OCI-M2 (cell line): ENCODE results near the gene SBF1.
A peak's percentile ranks its signal among the peaks of the same experiment; 100 is the strongest.

Experiments
- DNase-seq: peaks from one replicate; lab custom pipeline; 2025; ENCODE audit not compliant: unreplicated experiment; lab: John Stamatoyannopoulos, UW

The SBF1 gene

DNA sequence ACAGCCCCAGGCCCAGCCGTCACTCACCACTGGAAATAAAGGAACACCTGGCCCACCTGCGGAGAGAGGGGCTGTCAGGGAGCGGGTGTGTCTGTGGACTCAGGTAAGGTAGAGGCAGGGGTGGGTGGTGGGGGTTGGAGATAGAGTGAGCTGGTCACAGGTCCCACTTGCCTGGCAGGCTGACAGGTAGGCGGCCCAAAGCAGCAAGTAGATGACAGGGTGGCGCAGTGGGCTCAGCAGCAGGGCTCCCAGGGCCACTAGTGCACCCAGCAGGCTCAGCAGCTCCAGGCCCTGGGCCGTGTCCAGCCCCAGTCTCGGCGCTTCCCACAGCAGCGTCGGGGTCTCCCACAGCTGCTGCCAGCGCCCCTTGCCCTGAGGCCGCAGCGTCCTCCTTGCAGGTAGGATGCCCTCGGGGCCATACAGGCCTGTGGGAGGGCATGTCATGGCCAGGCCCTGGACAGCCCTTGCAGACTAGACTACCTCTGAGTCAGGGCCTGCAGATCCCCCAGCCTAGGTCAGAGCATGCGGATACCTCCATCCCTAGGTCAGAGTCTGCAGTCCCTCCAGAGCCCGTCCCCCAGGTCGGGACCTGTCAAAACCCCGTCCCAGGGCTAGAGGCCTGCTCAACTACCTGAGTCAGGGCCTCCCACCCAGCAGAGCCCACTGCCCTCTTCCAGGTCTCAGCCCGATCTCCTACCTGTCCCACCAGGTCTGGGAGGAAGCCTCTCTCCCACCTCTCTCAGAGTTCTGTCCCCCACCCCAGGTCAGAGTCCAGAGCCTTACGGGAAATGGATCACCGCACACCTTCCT, 32.0 kb upstream of the SBF1 start:
- DNase-seq: no peak

DNA sequence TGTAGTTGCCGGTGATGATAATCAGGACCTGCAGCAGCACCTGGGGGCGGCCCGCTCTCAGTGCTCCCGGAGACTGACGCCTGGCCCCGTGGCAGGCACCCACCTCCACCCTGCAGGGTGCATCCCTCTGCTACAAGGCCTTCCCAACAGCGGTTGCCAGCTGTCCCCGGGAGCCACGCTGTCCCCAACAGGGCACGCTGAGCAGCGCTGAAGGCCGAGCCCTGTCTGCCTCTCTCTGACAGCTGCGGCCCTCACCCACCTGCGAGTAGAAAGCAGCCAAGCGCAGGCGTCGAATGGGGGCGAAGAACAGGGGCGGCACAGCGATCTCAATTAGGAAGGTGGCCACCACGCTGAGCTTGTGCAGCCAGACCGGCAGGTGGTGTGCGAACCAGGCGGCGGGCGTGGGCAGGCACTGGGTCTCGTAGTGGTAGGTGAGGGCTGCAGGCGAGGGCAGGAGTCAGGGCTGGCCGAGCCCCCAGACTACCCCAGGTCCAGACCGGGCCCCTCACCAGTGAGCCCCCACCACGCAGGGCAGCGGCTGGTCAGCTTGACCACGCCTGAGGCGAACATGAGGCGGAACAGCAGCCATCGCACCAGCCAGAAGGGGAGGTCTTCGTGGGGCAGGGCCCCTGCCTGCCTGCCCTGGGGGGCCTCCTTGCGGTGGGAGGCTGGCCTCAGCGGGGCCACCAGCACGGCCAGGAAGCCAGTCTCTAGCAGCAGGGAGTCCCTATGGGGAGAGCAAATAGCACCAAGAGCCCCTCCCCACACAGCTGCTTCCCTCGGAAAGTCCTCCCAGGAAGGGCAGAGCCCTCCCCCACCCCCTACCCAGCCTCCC, 31.2 kb upstream of the SBF1 start:
- no peak for DNase-seq

DNA sequence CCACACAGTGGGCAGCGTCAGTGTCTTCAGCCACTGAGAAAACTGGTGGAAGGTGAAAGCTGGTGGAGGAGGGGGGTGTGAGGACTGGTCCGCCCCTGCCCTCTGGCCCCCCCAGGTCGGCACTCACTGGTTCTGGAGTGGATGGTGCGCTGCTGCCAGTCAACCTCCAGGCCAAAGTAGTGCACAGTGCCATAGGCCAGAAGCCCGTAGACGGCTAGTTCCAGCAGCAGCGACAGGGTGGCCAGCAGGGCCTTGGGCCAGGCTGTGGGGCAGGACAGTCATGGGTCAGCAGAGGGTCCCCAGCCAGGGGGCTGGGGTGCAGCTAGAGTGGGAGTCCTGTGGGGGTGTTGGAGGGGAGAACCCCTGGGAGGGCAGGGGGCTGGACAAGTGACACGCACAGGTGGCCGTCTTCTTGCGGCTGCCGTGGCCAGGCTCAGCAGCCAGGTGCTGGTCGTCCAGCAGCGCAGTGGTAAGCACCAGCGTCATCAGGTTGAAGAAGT, 30.5 kb upstream of the SBF1 start:
- no peak for DNase-seq

DNA sequence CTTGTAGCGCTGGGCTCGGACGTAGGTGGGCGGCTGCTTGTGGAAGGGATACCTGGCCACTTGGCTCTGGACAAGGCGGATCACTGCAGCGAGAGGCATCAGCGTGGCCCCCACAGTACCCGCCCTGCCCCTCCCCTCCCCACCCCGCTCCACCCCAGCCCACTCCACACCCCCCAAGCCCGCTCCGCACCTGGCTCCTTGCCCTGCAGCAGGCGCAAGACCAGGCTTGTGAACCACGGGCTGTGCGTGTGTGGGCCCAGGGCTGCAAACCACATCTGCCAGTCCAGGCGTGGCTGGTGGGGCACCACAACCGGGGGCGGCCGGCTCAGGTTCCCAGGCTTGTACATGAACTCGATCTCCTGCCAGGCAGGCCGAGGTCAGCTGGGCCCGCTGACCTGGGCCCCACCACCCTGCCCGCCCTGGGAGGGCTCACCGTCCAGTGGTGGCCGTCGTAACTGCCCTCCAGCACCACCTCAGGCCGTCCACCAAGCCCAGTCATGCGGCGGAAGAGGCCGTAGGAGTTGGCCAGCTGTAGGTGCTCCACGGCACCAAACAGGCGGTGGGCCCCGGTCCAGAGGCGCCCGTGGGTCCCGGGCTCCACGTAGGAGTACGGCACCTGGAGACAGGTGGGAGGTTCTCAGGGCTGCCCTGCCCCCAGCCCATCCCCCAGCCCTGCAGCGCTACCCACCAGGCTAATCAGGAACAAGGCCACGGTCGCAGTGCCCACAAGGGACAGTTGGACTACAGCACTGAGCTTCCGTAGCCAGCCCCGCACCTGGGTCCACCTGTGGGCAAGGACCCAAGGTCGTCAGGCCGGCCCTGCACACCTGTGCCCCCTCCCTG, 29.8 kb upstream of the SBF1 start:
- no peak for DNase-seq

DNA sequence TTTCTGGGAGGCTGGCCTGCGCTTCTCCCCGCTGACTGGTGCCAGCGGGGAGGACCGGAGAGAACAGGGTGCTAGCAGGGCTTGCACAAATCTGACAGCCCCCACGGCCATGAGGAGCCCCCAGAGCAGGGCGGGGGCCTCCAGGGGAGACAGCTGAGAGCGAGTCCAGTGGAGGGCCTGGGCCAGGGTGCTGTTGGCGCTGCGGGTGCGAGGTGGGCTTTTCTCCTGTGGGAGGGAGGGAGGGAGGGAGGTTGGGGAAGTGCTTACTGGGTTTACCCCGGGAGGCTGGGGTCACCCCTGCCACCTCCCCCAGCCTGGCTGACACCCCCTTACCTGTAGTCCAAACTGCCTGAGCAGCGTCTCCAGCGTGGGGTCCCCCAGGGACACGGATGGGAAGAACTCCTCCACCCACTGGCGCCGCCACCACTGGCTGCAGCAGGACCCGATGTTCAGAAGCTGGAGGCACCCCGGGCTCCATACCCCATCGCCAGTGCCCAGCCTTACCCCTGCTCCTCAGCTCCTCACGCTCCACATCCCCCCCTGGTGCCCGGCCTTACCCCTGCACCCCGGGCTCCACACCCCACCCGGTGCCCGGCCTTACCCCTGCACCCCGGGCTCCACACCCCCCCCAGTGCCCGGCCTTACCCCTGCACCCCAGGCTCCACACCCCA, 28.8 kb upstream of the SBF1 start:
- DNase-seq: no peak

DNA sequence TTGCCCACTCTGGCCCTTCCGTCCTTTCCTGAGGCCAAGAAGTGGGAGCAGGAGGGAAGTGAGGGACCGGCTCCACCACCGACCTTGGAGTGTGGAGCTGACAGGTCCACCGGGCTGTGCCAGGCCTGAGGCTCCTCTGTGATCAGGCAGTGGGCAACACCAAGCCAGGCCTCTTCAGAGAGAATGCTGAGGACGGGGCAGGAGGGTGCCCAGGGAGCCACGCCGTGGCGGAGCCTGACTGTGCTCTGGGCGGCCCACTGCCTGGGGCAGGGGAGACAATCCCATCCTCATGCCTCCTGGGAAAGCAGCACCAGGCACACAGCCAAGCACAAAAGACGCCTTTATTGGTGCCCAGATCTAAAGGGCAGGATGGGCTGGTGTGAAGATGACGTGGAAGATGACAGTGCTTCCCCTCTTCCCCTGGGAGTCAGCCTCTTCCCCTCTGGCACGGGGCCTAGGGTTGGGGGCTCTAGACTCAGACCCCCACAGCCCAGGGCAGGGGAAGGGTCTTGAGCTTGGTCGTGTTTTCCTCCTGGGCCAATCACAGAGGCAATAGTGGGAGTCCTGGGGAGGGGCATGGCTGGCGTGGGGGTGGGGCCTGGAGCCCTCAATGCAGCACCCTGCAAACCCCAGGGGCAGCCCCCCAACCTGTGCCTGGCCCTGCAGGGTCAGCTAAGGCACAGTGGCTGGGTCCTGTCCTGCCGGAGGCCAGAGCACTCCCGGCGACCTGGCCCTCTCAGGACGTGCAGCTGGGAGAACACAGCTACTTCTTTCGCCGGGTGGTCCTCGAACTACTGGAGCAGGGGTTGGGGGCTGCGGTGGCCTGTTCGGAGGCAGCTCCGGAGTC, 28.0 kb upstream of the SBF1 start:
- DNase-seq: no peak

DNA sequence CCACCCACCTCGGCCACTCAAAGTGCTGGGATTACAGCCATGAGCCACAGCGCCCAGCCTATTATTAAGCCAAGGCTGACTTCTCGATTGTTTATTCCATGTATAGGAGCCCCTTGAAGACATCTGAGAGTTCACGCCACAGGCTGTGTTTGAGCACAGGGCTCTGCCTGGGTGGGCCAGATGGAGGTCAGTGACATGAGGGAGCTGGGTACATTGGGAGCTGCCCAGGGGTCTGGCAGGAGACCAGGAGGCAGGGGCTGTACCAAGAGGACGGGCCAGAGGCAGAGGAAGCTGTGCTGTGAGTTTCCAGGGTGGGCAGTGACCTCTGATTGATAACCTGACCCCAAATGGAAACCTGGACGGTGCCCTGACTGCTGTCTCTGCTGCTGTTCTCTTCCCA, 27.3 kb upstream of the SBF1 start:
- DNase-seq: no peak

DNA sequence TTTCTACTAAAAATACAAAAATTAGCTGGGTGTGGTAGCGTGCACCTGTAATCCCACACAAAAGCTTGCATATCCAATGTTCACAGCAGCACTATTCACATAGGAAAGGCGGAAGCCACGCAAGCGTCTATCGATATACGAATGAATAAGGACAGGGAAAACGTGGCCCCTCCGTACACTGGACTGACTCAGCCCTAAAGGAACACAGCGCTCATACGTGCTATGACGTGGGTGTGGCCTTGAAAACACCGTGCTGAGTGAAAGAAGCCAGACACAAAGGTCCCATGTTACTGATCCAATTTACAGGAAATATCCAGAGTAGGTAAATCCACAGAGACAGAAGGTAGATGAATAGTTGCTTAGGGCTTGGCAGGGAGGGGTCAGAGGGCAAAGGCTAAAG, 25.6 kb upstream of the SBF1 start:
- no peak for DNase-seq

DNA sequence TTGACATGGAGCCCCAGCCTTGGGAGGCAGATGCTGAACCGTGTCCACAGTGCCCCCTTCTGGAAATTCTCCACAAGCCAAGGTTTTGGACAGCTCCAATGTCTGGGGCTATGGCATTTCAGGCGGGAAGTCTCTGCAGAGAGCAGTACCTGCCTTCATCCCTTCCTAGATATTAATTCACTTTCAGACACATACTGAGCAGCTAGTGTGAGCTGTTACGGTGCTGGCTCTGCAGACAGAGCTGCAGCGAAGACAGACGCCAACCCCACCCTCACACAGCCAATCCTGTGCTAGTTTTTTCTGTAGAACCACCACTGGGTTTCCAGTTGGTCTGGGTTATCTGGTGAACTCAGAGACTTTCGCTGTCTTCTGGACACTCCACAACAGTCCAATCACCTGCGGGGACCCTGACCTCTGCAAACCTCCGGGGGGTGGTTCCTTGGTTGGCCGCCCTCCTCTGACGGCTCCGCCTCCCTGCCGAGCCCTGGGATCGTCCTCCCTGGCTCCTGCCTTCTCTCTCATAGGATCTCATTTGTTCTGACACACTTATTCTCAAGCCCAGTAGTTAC, 23.6 kb upstream of the SBF1 start:
- peak; percentile 35 for DNase-seq

DNA sequence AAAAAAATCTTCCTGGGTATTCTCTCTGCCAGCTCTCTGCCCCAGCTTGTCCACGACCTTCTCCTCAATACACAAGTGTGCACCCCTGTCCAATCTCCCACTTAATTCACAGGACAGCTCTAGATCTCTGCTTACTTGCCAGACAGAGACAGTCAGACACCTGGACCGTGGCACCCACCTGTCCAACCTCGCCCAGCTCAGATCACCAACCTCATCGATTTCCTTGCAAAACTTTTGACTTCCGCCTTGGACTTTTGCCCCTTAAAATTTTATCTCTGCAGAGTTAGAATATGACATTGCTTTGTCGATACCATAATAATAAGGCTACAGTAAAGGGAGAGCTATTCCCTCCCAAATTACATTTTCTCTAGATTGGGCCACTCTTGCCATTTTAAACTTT, 22.3 kb upstream of the SBF1 start:
- DNase-seq: no peak

DNA sequence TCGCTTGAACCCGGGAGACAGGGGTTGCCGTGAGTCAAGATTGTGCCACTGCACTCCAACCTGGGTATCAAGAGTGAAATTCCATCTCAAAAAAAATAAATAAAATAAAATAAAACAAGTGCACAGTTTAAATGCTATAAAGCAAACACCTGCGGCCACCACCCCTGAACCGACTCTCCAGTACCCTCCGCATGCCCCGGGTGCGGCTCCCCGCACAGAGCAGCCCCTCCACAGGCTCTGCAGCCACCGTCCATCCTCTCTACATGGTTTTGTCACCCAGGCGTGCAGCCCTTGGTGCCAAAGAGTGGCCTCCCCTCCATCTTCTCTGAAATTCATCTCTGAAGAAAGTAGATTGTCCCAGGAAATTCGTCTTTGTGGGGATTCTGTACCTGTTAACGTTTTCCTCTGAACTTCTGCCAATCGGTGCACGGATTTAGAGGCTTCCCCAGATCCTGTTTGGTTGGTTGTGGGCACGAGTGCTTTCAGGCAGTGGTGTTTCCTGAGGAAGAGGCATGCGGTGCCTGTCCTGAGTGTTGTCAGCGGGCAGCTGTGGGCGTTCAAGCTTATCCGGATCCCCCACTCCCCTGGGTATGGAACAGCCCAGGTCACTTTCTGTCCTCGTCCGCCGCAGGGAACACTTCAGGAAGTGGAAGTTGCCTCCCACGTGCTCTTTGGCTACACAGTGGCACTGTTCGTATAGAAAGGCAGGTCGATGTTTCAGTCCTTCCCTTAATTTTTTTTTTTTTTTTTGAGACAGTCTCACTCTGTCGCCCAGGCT, 15.9 kb upstream of the SBF1 start:
- no peak for DNase-seq

DNA sequence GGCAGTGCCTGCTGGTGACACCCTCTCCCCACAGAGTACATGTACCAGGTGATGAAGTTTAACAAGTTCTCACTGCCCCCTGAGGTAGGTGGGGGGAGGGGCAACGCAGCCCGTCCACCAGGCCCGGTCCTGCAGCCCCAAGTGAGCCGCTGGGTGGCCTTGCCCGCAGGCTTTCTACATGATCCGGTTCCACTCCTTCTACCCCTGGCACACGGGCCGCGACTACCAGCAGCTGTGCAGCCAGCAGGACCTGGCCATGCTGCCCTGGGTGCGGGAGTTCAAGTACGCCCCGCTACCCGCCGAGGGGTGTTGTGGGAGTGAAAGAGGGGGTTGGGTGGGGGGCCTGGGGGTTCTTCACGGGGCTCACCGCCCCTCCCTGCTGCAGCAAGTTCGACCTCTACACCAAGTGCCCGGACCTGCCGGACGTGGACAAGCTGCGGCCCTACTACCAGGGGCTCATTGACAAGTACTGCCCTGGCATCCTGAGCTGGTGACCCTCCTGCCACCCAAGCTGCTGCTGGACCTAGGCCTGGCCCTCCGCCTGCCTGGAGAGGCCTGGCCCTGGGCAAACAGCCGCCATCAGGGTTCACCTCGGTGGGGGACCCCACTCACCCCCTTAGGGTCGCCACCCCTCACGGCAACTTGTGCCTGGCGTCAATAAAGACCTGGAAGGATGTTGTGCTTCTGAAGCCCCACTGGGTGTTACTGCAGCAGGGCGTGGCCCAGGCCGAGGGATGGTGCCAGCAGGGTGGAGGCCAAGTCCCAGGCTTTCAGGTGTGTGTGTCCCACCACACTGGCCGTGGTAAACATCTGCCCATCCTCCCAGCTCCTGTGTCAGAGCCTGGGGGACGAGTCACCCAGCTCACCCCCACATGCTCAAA, 14.8 kb upstream of the SBF1 start:
- DNase-seq: no peak

DNA sequence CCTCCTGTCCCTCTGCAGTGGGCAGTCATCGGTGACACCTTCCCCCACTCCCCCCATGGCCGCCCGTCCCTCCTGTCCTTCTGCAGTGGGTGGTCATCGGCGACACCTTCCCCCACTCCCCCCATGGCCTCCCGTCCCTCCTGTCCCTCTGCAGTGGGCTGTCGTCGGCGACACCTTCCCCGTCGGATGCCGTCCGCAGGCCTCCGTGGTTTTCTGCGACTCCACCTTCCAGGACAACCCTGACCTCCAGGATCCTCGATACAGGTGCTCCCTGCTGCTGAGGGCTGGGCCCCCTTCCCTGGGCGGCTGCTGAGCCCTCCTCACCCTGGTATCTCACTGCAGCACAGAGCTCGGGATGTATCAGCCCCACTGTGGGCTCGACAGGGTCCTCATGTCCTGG, 14.1 kb upstream of the SBF1 start:
- DNase-seq: no peak

DNA sequence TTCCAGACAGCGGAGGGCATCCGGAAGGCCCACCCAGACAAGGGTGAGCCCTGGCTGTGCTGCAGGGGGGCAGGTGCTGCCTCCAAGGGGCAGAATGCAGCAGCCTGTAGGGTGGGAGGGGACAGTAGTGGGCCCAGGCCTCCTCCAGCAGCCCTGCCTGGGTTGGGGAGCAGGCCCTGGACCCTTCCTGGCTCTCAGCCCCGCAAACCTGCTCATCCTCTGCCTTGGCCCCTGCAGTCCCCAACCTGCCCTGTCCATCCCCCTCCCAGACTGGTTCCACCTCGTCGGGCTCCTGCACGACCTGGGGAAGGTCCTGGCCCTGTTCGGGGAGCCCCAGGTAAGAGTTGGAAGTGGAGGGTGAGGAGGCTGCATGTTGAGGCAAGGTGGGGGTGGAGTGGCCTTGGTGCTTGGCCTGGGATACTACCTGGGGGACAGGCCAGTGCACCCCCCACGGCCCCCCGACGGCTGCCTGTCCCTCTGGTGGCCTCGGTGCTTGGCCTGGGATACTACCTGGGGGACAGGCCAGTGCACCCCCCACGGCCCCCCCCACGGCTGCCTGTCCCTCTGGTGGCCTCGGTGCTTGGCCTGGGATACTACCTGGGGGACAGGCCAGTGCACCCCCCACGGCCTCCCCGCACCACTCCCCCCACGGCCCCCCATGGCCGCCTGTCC, 13.3 kb upstream of the SBF1 start:
- no peak for DNase-seq

DNA sequence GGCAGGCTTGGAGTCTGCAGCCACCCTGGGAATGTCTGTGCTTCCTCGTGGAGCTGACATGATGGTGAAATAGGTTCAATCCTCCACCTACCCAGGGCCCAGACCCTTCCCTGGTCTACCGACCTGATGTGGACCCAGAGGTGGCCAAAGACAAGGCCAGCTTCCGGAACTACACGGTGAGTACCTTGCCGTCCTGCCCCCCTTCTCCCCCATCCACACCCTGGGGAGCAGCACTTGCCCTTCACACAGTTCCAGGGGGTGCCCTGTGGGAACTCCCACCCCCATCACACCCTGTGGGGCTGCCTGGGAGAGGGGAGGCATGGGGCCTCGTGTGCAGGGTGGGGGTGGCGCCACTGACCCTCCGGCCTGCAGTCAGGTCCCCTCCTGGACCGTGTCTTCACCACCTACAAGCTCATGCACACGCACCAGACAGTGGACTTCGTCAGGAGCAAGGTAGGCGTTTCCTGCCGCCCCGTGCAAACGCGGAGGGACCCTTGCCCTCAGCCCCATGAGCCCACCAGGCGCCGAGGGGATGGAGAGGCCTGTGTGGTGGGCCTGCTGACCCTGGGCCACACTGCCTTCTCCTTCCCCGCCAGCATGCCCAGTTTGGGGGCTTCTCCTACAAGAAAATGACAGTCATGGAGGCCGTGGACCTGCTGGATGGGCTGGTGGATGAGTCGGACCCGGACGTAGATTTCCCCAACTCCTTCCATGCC, 12.6 kb upstream of the SBF1 start:
- DNase-seq: no peak

DNA sequence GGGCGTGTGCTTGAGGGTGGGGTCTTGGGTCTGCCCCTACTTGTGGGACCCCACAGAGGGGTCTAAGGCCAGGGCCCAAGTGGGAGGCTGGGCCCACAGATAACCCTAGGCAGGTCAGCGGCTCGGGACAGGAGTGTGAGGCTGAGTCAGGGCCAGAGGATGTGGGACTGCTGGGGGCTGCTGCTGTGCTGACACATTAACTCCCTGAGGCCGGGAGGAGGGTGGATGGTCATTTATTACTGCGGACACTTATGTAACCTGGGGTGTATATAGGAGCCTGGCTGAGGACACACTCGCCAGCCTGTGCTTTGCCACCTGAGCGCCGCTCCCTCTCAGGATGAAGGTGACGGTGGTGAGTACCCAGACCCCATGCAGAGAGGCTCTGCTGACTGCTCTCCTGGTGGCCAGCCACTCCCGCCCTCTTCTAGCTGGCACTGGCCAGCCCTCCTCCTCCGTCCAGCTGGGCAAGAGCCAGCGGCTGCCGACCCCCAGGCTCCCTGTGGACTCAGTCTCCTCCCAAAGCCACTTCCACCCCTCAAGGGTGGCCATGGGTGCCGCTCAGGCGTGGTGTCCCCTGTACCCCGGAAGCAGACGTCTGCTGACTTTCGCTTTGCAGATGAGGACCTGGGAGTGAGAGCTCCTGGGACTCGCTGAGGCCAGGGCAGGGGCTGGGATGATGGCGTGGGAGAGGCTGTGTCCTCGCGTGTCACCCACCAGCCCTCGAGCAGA, 11.9 kb upstream of the SBF1 start, which contains the start of gene MIOX:
MIOX (plus strand) TSS at position 299 of the 729 bp plus-strand sequence; CDS start at position 338, 39 bp downstream.
- DNase-seq: no peak
